H9 (cell line): ENCODE measurements around the gene BZW1. TPM values are rescaled to one million over a fixed set of nuclear protein-coding genes. Genes with fewer than 3 reads are reported as not detected.

Experiments used
- DNase-seq: peaks from one replicate; pipeline ENCODE4 v3.0.0-alpha.2; 2017
- H2AFZ ChIP-seq: one replicate; pipeline ENCODE4 v1.6.1; 2013; ENCODE audit warnings: mild to moderate bottlenecking, low read length, control low read depth, moderate library complexity
- H2AK5ac ChIP-seq: 2 replicates; pipeline ENCODE4 v1.6.1; 2013; ENCODE audit warnings: low read length, control low read depth, mixed read lengths; ENCODE audit not compliant: insufficient read length
- H2BK120ac ChIP-seq: one replicate; pipeline ENCODE4 v1.6.1; 2013; ENCODE audit warnings: low read depth, mild to moderate bottlenecking, low read length, control low read depth, inconsistent platforms; ENCODE audit not compliant: poor library complexity, severe bottlenecking
- H2BK12ac ChIP-seq: 2 replicates; pipeline ENCODE4 v1.6.1; 2013; ENCODE audit warnings: low read length, control low read depth, mixed read lengths, low read depth; ENCODE audit not compliant: insufficient read length
- H2BK15ac ChIP-seq: 2 replicates; pipeline ENCODE4 v1.6.1; 2013; ENCODE audit warnings: low read depth, low read length, control low read depth
- H2BK20ac ChIP-seq: one replicate; pipeline ENCODE4 v1.6.1; 2013; ENCODE audit warnings: low read depth, mild to moderate bottlenecking, low read length, control low read depth, inconsistent platforms; ENCODE audit not compliant: poor library complexity, severe bottlenecking
- H2BK5ac ChIP-seq: 2 replicates; pipeline ENCODE4 v1.6.1; 2013; ENCODE audit warnings: low read length, control low read depth, mixed read lengths; ENCODE audit not compliant: insufficient read length
- H3K14ac ChIP-seq: 2 replicates; pipeline ENCODE4 v1.6.1; 2013; ENCODE audit warnings: low read length, control low read depth; ENCODE audit not compliant: insufficient read depth
- H3K18ac ChIP-seq: 2 replicates; pipeline ENCODE4 v1.6.1; 2013; ENCODE audit warnings: low read depth, mild to moderate bottlenecking, mixed read lengths, low read length, control low read depth; ENCODE audit not compliant: insufficient read length
- H3K23ac ChIP-seq: 2 replicates; pipeline ENCODE4 v1.6.1; 2013; ENCODE audit warnings: low read length, control low read depth, mixed read lengths, low read depth; ENCODE audit not compliant: insufficient read length
- H3K23me2 ChIP-seq: 2 replicates; pipeline ENCODE4 v1.6.1; 2013; ENCODE audit warnings: low read depth, mild to moderate bottlenecking, mixed read lengths, low read length, control low read depth; ENCODE audit not compliant: insufficient read length, poor library complexity, severe bottlenecking
- H3K27ac ChIP-seq: 2 replicates; pipeline ENCODE4 v1.5.1; 2013; ENCODE audit warnings: low read length, control low read depth, mixed read lengths, low read depth; ENCODE audit not compliant: insufficient read length
- H3K27me3 ChIP-seq: 2 replicates; pipeline ENCODE4 v1.6.1; 2013; ENCODE audit warnings: low read length, control low read depth, inconsistent platforms; ENCODE audit not compliant: insufficient read depth
- H3K4ac ChIP-seq: 2 replicates; pipeline ENCODE4 v1.6.1; 2013; ENCODE audit warnings: low read depth, mild to moderate bottlenecking, control low read depth, inconsistent platforms, low read length, moderate library complexity
- H3K4me1 ChIP-seq: 2 replicates; pipeline ENCODE4 v1.6.1; 2013; ENCODE audit warnings: low read length, control low read depth, inconsistent platforms; ENCODE audit not compliant: insufficient read depth
- H3K4me2 ChIP-seq: 2 replicates; pipeline ENCODE4 v1.6.1; 2013; ENCODE audit warnings: low read length, control low read depth, mixed read lengths; ENCODE audit not compliant: insufficient read length, insufficient read depth
- H3K56ac ChIP-seq: 2 replicates; pipeline ENCODE4 v1.6.1; 2013; ENCODE audit warnings: low read depth, mild to moderate bottlenecking, mixed read lengths, low read length, control low read depth; ENCODE audit not compliant: insufficient read length
- H3K79me1 ChIP-seq: 2 replicates; pipeline ENCODE4 v1.6.1; 2013; ENCODE audit warnings: low read depth, mild to moderate bottlenecking, moderate library complexity, low read length, control low read depth, inconsistent platforms; ENCODE audit not compliant: insufficient read depth, poor library complexity, severe bottlenecking
- H3K79me2 ChIP-seq: 2 replicates; pipeline ENCODE4 v1.6.1; 2013; ENCODE audit warnings: low read length, control low read depth, inconsistent platforms; ENCODE audit not compliant: insufficient read depth
- H3K9ac ChIP-seq: 2 replicates; pipeline ENCODE4 v1.6.1; 2013; ENCODE audit warnings: low read length, control low read depth, mixed read lengths; ENCODE audit not compliant: insufficient read length; ENCODE audit errors: extremely low read depth
- H3K9me3 ChIP-seq: one replicate; pipeline ENCODE4 v1.6.1; 2013; ENCODE audit warnings: low read depth, low read length, inconsistent platforms; ENCODE audit not compliant: control insufficient read depth
- H3T11ph ChIP-seq: one replicate; pipeline ENCODE4 v1.6.1; 2013; ENCODE audit warnings: mild to moderate bottlenecking, low read length, control low read depth, inconsistent platforms
- H4K20me1 ChIP-seq: one replicate; pipeline ENCODE4 v1.6.1; 2013; ENCODE audit not compliant: control insufficient read depth, insufficient read length, insufficient read depth
- H4K5ac ChIP-seq: 2 replicates; pipeline ENCODE4 v1.6.1; 2013; ENCODE audit warnings: low read depth, mild to moderate bottlenecking, mixed read lengths, low read length, control low read depth; ENCODE audit not compliant: insufficient read length
- H4K8ac ChIP-seq: replicated peaks from 2 replicates; pipeline ENCODE4 v1.6.1; 2013; ENCODE audit warnings: low read length, control low read depth, mixed read lengths, low read depth; ENCODE audit not compliant: insufficient read length
- H4K91ac ChIP-seq: 2 replicates; pipeline ENCODE4 v1.6.1; 2013; ENCODE audit warnings: low read depth, mild to moderate bottlenecking, moderate library complexity, mixed read lengths, low read length, control low read depth; ENCODE audit not compliant: insufficient read length
- H3K27ac Mint-ChIP-seq, 3 experiments: 2 replicates in 2 of 3; 3 replicates in 1 of 3; pipeline ENCODE4 v1.8.0; 2020 to 2021; ENCODE audit warnings: mixed read lengths in 3 of 3, mild to moderate bottlenecking in 1 of 3, moderate library complexity in 1 of 3
- H3K27me3 Mint-ChIP-seq: 2 replicates; pipeline ENCODE4 v1.8.0; 2021; ENCODE audit warnings: low read depth, mild to moderate bottlenecking, moderate library complexity, mixed read lengths
- H3K36me3 Mint-ChIP-seq, 3 experiments: 2 replicates in 2 of 3; 3 replicates in 1 of 3; pipeline ENCODE4 v1.8.0; 2020 to 2021; ENCODE audit warnings: low read depth in 3 of 3, mixed read lengths in 3 of 3; ENCODE audit not compliant: insufficient read depth in 1 of 3
- H3K4me1 Mint-ChIP-seq, 2 experiments: 2 replicates each; pipeline ENCODE4 v1.8.0; 2020; ENCODE audit warnings: mixed read lengths in 2 of 2
- H3K4me3 Mint-ChIP-seq, 2 experiments: 2 replicates in 1 of 2; 3 replicates in 1 of 2; pipeline ENCODE4 v1.8.0; 2020 to 2021; ENCODE audit warnings: mild to moderate bottlenecking in 2 of 2, mixed read lengths in 2 of 2, moderate library complexity in 1 of 2
- H3K9me3 Mint-ChIP-seq, 2 experiments: 2 replicates in 1 of 2; 3 replicates in 1 of 2; pipeline ENCODE4 v1.8.0; 2020; ENCODE audit warnings: mild to moderate bottlenecking in 2 of 2, mixed read lengths in 2 of 2, moderate library complexity in 1 of 2
- CTCF ChIP-seq: fragments of 200-600 bp; sonication (generic); conservative IDR thresholded peaks from 3 replicates; pipeline ENCODE4 v1.8.0; 2021; ENCODE audit warnings: antibody characterized with exemption, mild to moderate bottlenecking
- WGBS: extraction: QIAGEN DNeasy Blood & Tissue Kit; methylation state at CpG from one replicate; pipeline ENCODE4 v1.1.7; 2013; ENCODE audit warnings: missing lambda C conversion rate, low lambda C conversion rate, mixed read lengths; ENCODE audit not compliant: insufficient read length; ENCODE audit errors: extremely low coverage; 5-methylcytosine and 5-hydroxymethylcytosine counted together
- total RNA-seq: library from RNA; stranded (reverse); gene quantifications from 2 replicates; pipeline ENCODE4 v1.2.1, GENCODE V29; 2021

Gene BZW1
- total RNA-seq, 1 experiment from 2014 or later, result 370 TPM

- Histone ChIP-seq H3K23ac (no peak overlapping the region), H3T11ph (no peak overlapping the region), H3K14ac (no peak overlapping the region), H2AK5ac (no peak overlapping the region), H3K23me2 (no peaks in the 10 kb centered on the region), H3K9me3 (no peaks in the 10 kb centered on the region), H4K8ac (no peak overlapping the region), H2BK5ac (no peak overlapping the region), H3K27me3 (no peaks in the 10 kb centered on the region), H3K27ac (no peak overlapping the region), H2BK15ac (no peak overlapping the region), H4K5ac (no peak overlapping the region), H2AFZ (no peak overlapping the region), H2BK120ac (no peak overlapping the region), H3K79me2 (no peaks in the 10 kb centered on the region), H3K4ac (no peak overlapping the region), H3K9ac (no peak overlapping the region), H4K91ac (no peak overlapping the region), H3K4me1 (no peaks in the 10 kb centered on the region), H2BK12ac (no peak overlapping the region), H3K56ac (no peak overlapping the region), H2BK20ac (no peak overlapping the region), H4K20me1 (no peaks in the 10 kb centered on the region), H3K4me2 (no peak overlapping the region), H3K18ac (no peak overlapping the region), H3K79me1 (no peaks in the 10 kb centered on the region)
- no peak for DNase-seq
- Mint-ChIP-seq H3K36me3 (peaks cover 0 to 4% (median 3%) of the 10 kb centered on the region in 3 experiments; a peak in 5 of 7 replicates), H3K4me1 (peaks cover 0 to 5% of the 10 kb centered on the region in 2 experiments; a peak in 2 of 4 replicates), H3K27me3 (no peaks in the 10 kb centered on the region), H3K27ac (peak overlapping the region in 1 of 3 experiments; percentile 16; a peak in 3 of 7 replicates), H3K4me3 (no peak overlapping the region), H3K9me3 (no peaks in the 10 kb centered on the region)
- no peak for TF ChIP-seq CTCF
- no CpG with 5 or more reads among the region's 9 CpGs for WGBS
These were observed 17.0 kb downstream of the BZW1 start for GRCh38 chr2:200828572-200829257.
